Naive thymus-derived CD4-positive, alpha-beta T cell (primary cell): ENCODE results near the gene TRABD2B. TPM values are rescaled to one million over a fixed set of nuclear protein-coding genes. Genes with fewer than 3 reads are reported as not detected.

Source experiments
- ATAC-seq: fragments of 150-1000 bp; cut with Tn5 transposase; 2 replicates; pipeline ENCODE4 v1.10.0; 2021; ENCODE audit warnings: mild to moderate bottlenecking, moderate library complexity
- CTCF ChIA-PET: fragments of 350-600 bp; sonication (Branson Sonifier 250); formaldehyde crosslinking; loops from one replicate; lab custom pipeline; 2021; ENCODE audit warnings: antibody characterized with exemption; lab: Charles Lee
- POLR2A ChIA-PET: fragments of 350-600 bp; sonication (Branson Sonifier 250); formaldehyde crosslinking; loops from one replicate; lab custom pipeline; 2021; ENCODE audit warnings: antibody characterized with exemption, inconsistent platforms; lab: Charles Lee
- DNase-seq, 9 donors: peaks; one replicate each; pipeline versions ENCODE4 v3.0.0 to v3.0.0-alpha.2; 2020 to 2022; ENCODE audit warnings: mixed read lengths in 1 of 9
- H3K27ac ChIP-seq: one replicate; pipeline ENCODE4 v1.7.0; 2013; ENCODE audit warnings: mild to moderate bottlenecking, low read depth, low read length, moderate library complexity
- H3K27me3 ChIP-seq, 2 donors: one replicate each; pipeline ENCODE4 v1.7.0; 2013; ENCODE audit warnings: low read length in 2 of 2, mild to moderate bottlenecking in 2 of 2, moderate library complexity in 2 of 2; ENCODE audit not compliant: control insufficient read depth in 2 of 2, insufficient read depth in 2 of 2
- H3K36me3 ChIP-seq, 3 experiments: 1 replicate in 2 of 3; 2 replicates in 1 of 3; pipeline ENCODE4 v1.7.0; 2013; ENCODE audit warnings: low read length in 3 of 3, mild to moderate bottlenecking in 3 of 3, moderate library complexity in 1 of 3; ENCODE audit not compliant: insufficient read depth in 3 of 3, control insufficient read depth in 2 of 3
- H3K4me1 ChIP-seq, 2 donors: one replicate each; pipeline ENCODE4 v1.7.0; 2013; ENCODE audit warnings: low read length in 2 of 2, mild to moderate bottlenecking in 2 of 2, moderate library complexity in 1 of 2; ENCODE audit not compliant: control insufficient read depth in 2 of 2, insufficient read depth in 2 of 2
- H3K4me3 ChIP-seq: 2 replicates; pipeline ENCODE4 v1.7.0; 2013; ENCODE audit warnings: mild to moderate bottlenecking, low read length
- H3K9me3 ChIP-seq, 3 experiments: 1 replicate in 2 of 3; 2 replicates in 1 of 3; pipeline ENCODE4 v1.7.0; 2013; ENCODE audit warnings: low read length in 3 of 3; ENCODE audit not compliant: control insufficient read depth in 2 of 3
- H3K27ac Mint-ChIP-seq, 9 donors: one replicate each; pipeline ENCODE4 v1.8.0; 2020 to 2022; ENCODE audit warnings: mixed read lengths in 9 of 9, mild to moderate bottlenecking in 8 of 9, moderate library complexity in 5 of 9, inconsistent platforms in 2 of 9
- H3K27me3 Mint-ChIP-seq, 5 donors: one replicate each; pipeline ENCODE4 v1.8.0; 2021 to 2022; ENCODE audit warnings: mixed read lengths in 5 of 5, mild to moderate bottlenecking in 1 of 5
- H3K36me3 Mint-ChIP-seq, 5 donors: one replicate each; pipeline ENCODE4 v1.8.0; 2020 to 2022; ENCODE audit warnings: mixed read lengths in 5 of 5, mild to moderate bottlenecking in 3 of 5, inconsistent platforms in 1 of 5
- H3K4me1 Mint-ChIP-seq, 7 donors: one replicate each; pipeline ENCODE4 v1.8.0; 2020 to 2022; ENCODE audit warnings: mixed read lengths in 7 of 7, mild to moderate bottlenecking in 3 of 7, inconsistent platforms in 1 of 7
- H3K4me3 Mint-ChIP-seq, 10 donors: one replicate each; pipeline ENCODE4 v1.8.0; 2020 to 2022; ENCODE audit warnings: mild to moderate bottlenecking in 10 of 10, mixed read lengths in 10 of 10, moderate library complexity in 6 of 10, inconsistent platforms in 2 of 10
- H3K9me3 Mint-ChIP-seq, 11 donors: one replicate each; pipeline ENCODE4 v1.8.0; 2020 to 2022; ENCODE audit warnings: mixed read lengths in 11 of 11, mild to moderate bottlenecking in 4 of 11, inconsistent platforms in 1 of 11, moderate library complexity in 1 of 11
- intact Hi-C, 2 donors: fragments of 100-400 bp; cut with micrococcal nuclease; formaldehyde crosslinking; loops; one replicate each; pipeline ENCODE4 v1.15.1; 2023
- polyA plus RNA-seq, 2 donors: library from polyadenylated mRNA; unstranded; fragments of 300-500 nt; fragmentation: Illumina TruSeq; gene quantifications; one replicate each; pipeline ENCODE4 v1.2.3, GENCODE V29; 2021
- total RNA-seq, 6 experiments: library from RNA in 5 of 6; stranded (reverse) in 5 of 6; gene quantifications; 1 replicate in 5 of 6; 2 replicates in 1 of 6; pipeline ENCODE4 v1.2.3 and lab custom pipeline; 2021 to 2026

The TRABD2B gene
- total and polyA plus RNA-seq, 7 experiments from 2014 or later: not detected

DNA sequence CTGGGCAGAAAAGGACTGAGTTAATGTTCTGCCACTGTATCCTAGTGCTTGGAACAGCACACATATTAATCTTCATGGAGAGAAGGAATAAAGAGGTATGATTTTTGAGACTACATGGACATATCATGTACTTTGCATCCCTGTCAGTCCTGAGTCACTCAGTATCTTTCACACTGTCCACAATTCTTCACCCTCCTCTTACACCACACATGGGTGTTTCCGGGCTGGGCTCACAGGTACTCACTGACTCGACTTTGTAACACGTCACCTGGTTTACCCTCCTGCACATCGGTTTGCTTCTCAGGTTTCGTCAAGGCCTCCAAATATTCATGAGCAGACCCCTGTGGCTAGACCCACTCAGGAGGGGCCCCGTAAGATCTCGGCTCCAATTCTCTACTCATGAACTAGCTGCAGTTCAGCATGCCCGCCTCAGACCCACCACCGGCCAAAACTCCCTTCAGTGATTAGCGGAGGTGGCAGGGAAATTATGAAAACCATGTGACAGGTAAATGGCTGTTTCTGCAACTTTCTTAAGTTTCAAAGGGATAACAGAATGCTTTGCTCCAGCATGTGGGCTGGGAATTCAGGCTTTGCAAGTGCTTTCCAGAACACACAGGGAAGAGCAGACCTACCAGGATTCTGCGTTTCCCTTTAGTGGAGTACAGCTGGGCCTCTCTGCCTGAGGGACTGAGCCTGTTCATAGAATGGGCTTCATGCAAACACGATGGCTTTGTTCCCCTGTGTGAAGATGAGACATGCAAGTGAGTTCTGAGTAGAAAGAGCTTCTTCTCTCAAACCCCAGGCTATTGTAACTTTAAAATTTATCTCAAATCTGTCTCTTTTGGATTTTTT, 31.3 kb upstream of the TRABD2B start:
- no peaks in the 10 kb centered on the region for H3K36me3 ChIP-seq
- H3K4me1 Mint-ChIP-seq: no peaks in the 10 kb centered on the region
- intact Hi-C loops: no loop called here

GRCh38 chr1:48027533-48027835, 30.3 kb upstream of the TRABD2B start:
- intact Hi-C loops: no loop called here
- H3K4me3 ChIP-seq: no peak overlapping the region
- H3K4me1 ChIP-seq: no peaks in the 10 kb centered on the region
- H3K4me1 Mint-ChIP-seq: no peaks in the 10 kb centered on the region
- no peaks in the 10 kb centered on the region for H3K36me3 ChIP-seq
- CTCF ChIA-PET: no interaction called here
- H3K27me3 Mint-ChIP-seq: peaks cover 0 to 14% (median 9%) of the 10 kb centered on the region in 5 donors
- ATAC-seq: no peak
- H3K9me3 Mint-ChIP-seq: no peaks in the 10 kb centered on the region
- H3K27ac ChIP-seq: no peak overlapping the region
- no peaks in the 10 kb centered on the region for H3K36me3 Mint-ChIP-seq
- POLR2A ChIA-PET: no interaction called here
- no peak overlapping the region for H3K4me3 Mint-ChIP-seq
- no peaks in the 10 kb centered on the region for H3K27me3 ChIP-seq
- no peak for DNase-seq
- peak overlapping the region in 1 of 9 donors; percentile 27 for H3K27ac Mint-ChIP-seq
- H3K9me3 ChIP-seq: no peaks in the 10 kb centered on the region

More for the DNA sequence above, 31.3 kb upstream of the TRABD2B start:
- H3K4me3 ChIP-seq: no peak overlapping the region
- Mint-ChIP-seq H3K4me3 (no peak overlapping the region), H3K27me3 (peaks cover 0 to 14% (median 7%) of the 10 kb centered on the region in 5 donors), H3K27ac (no peak overlapping the region), H3K36me3 (no peaks in the 10 kb centered on the region), H3K9me3 (no peaks in the 10 kb centered on the region)
- H3K4me1 ChIP-seq: no peaks in the 10 kb centered on the region
- no peaks in the 10 kb centered on the region for H3K27me3 ChIP-seq
- ChIA-PET POLR2A (no interaction called here), CTCF (interaction anchor here (0.5 kb wide), 1 partner anchor 702 kb away, joined by 3 read pairs; no protein-coding TSS in a partner anchor)
- DNase-seq: no peak
- H3K27ac ChIP-seq: no peak overlapping the region
- no peaks in the 10 kb centered on the region for H3K9me3 ChIP-seq
- ATAC-seq: no peak

DNA sequence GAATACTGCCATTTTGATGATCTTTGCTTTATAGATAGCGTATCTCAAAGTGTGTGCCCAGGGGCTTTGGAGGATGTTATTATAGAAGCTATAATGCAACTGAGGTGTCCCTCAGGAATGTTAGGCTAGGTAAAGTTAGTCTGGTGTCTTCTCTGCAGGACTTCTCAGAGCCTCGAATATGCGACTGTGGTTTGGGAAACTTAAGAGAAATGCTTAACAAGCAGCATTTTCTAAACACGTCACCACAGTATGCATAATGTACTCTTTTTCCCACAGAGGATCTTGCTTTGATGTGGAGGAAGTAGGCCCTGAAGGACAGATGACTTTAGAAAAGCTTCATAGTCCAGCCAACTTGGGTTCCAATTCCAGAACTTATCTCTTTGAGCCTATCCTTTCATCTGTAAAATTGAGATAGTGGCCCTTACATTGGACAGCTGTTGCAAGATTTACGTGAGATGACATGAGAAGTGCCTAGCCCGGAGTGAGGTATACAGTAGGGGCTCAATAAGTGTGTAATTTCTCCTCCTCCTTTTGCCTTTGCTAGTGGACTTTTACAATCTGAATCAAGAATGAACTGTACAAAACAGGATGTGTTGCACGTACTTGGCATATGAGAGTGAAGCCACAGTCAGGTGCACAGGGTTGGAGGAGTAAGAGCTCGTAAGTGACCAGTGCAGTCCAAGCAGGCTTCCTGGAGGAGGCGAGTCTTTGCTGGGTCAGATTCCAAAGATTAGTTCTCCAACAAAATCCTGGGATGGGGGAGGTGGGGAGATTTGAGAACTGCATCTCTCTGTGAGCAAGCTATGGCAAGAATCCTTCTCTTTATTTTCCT, 29.7 kb upstream of the TRABD2B start:
- no peak overlapping the region for H3K4me3 ChIP-seq
- H3K9me3 ChIP-seq: no peaks in the 10 kb centered on the region
- no peak overlapping the region for H3K27ac Mint-ChIP-seq
- H3K36me3 Mint-ChIP-seq: no peaks in the 10 kb centered on the region
- POLR2A ChIA-PET: no interaction called here
- no peak overlapping the region for H3K4me3 Mint-ChIP-seq
- CTCF ChIA-PET: no interaction called here
- no peaks in the 10 kb centered on the region for H3K27me3 ChIP-seq
- H3K36me3 ChIP-seq: no peaks in the 10 kb centered on the region
- ATAC-seq (no peak), DNase-seq (no peak)
- H3K27ac ChIP-seq: no peak overlapping the region
- no peaks in the 10 kb centered on the region for H3K4me1 ChIP-seq
- H3K27me3 Mint-ChIP-seq: peaks cover 0 to 15% (median 13%) of the 10 kb centered on the region in 5 donors
- H3K4me1 Mint-ChIP-seq: no peaks in the 10 kb centered on the region
- H3K9me3 Mint-ChIP-seq: no peaks in the 10 kb centered on the region
- intact Hi-C loops: no loop called here

DNA sequence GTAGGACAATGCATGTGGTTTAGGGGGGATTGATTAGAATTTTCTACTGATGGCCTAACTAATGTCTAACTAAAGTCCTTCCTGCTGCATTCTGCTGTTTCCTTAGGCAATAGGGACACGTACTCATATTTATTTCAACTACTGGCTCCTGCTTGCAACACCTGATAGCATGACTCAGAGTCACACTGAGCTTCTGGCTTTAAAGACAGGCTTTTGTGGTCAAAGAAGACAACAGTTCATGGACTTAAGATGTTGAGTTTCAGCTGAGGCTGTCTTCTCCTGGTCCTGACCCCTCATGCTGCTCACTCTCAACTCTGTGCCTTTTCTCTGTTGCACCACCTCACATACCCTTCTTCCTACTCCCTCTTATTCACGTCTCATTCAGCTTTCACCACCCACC, 29.1 kb upstream of the TRABD2B start:
- DNase-seq: no peak
- Mint-ChIP-seq H3K27me3 (peaks cover 0 to 17% (median 9%) of the 10 kb centered on the region in 5 donors), H3K36me3 (no peaks in the 10 kb centered on the region), H3K27ac (no peak overlapping the region), H3K4me1 (no peaks in the 10 kb centered on the region), H3K4me3 (no peak overlapping the region), H3K9me3 (no peaks in the 10 kb centered on the region)
- Histone ChIP-seq H3K9me3 (no peaks in the 10 kb centered on the region), H3K27ac (no peak overlapping the region), H3K4me1 (no peaks in the 10 kb centered on the region), H3K4me3 (no peak overlapping the region), H3K27me3 (no peaks in the 10 kb centered on the region), H3K36me3 (no peaks in the 10 kb centered on the region)
- ATAC-seq: no peak
- ChIA-PET POLR2A (no interaction called here), CTCF (no interaction called here)
- intact Hi-C loops: no loop called here

GRCh38 chr1:48025076-48025475, 27.9 kb upstream of the TRABD2B start:
- ChIA-PET CTCF (no interaction called here), POLR2A (no interaction called here)
- Mint-ChIP-seq H3K9me3 (peaks cover 0 to 2% (median 0%) of the 10 kb centered on the region in 11 donors), H3K4me3 (no peak overlapping the region), H3K4me1 (no peaks in the 10 kb centered on the region), H3K36me3 (no peaks in the 10 kb centered on the region), H3K27ac (no peak overlapping the region), H3K27me3 (peaks cover 0 to 22% (median 5%) of the 10 kb centered on the region in 5 donors)
- H3K36me3 ChIP-seq: no peaks in the 10 kb centered on the region
- H3K4me1 ChIP-seq: no peaks in the 10 kb centered on the region
- intact Hi-C loops: no loop called here
- DNase-seq (no peak), ATAC-seq (no peak)
- no peak overlapping the region for H3K27ac ChIP-seq
- H3K4me3 ChIP-seq: no peak overlapping the region
- no peaks in the 10 kb centered on the region for H3K9me3 ChIP-seq
- H3K27me3 ChIP-seq: no peaks in the 10 kb centered on the region

DNA sequence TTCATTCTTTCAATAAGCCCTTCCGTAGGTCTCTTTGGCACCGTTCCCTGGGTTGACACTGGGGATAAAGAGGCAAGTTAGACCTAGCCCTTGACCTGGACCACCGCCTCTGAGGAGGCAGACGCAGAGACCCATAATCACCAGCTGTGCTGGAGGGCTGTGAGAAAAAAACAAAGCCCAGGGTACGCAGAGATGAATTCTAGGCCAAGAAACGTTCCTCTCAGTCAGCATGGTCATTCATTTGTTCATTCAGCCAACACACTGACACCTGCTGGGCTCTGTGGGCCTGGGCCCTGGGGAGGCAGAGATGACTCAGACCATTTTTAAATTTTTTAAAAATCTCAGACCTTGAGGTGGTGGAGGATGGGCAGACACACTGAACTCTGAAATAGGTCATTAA, 26.3 kb upstream of the TRABD2B start:
- CTCF ChIA-PET: no interaction called here
- no peak for DNase-seq

More for the DNA sequence above, 26.3 kb upstream of the TRABD2B start:
- H3K9me3 Mint-ChIP-seq: peaks cover 0 to 2% (median 0%) of the 10 kb centered on the region in 11 donors
- Histone ChIP-seq H3K36me3 (no peaks in the 10 kb centered on the region), H3K9me3 (no peaks in the 10 kb centered on the region), H3K4me3 (no peak overlapping the region), H3K27ac (no peak overlapping the region), H3K4me1 (no peaks in the 10 kb centered on the region), H3K27me3 (no peaks in the 10 kb centered on the region)
- H3K4me1 Mint-ChIP-seq: no peaks in the 10 kb centered on the region
- POLR2A ChIA-PET: no interaction called here
- H3K4me3 Mint-ChIP-seq: no peak overlapping the region
- ATAC-seq: no peak
- peaks cover 0 to 22% (median 8%) of the 10 kb centered on the region in 5 donors for H3K27me3 Mint-ChIP-seq
- H3K36me3 Mint-ChIP-seq: no peaks in the 10 kb centered on the region
- intact Hi-C loops: no loop called here
- no peak overlapping the region for H3K27ac Mint-ChIP-seq
